ENCODE data around the gene SHB. TPM values are rescaled to one million over a fixed set of nuclear protein-coding genes. Genes with fewer than 3 reads are reported as not detected.

Gene SHB
- total RNA-seq, 2 experiments from 2014 or later: 0.41 to 1.0 TPM

- CTCF ChIA-PET (ENCODE audit: unreplicated experiment): no interaction called here
- Histone ChIP-seq H2AFZ (ENCODE audit: low read length) (no peak overlapping the region), H3K4me1 (ENCODE audit: insufficient read depth, low read length, poor library complexity, severe bottlenecking) (no peaks in the 10 kb centered on the region), H3K4me3 (ENCODE audit: low read depth, low read length, poor library complexity, severe bottlenecking) (no peak overlapping the region), H3K9me2 (ENCODE audit: insufficient read depth, low read length) (no peaks in the 10 kb centered on the region), H3K4me2 (ENCODE audit: low read length) (no peak overlapping the region), H4K20me1 (ENCODE audit: insufficient read depth, low read length) (no peaks in the 10 kb centered on the region), H3K9me3 (ENCODE audit: low read length) (peaks cover 6% of the 10 kb centered on the region; the same call in 1 of the 2 replicates), H3K36me3 (ENCODE audit: insufficient read depth, low read length) (peaks cover 29% of the 10 kb centered on the region), H3K79me2 (ENCODE audit: insufficient read depth, low read depth, low read length) (no peaks in the 10 kb centered on the region), H3K27ac (ENCODE audit: low read depth, low read length, poor library complexity, severe bottlenecking) (no peak overlapping the region)
- no peak for TF ChIP-seq EZH2phosphoT487 (IDR thresholded peaks at IDR 0.05; ENCODE audit: borderline replicate concordance, low read depth, low read length)
- POLR2A ChIA-PET: interaction anchor here (1.0 kb wide), 1 partner anchor 26 kb away, joined by 4 read pairs; no protein-coding TSS in a partner anchor
- DNase-seq (ENCODE audit: low spot score): no peak
- intact Hi-C loops (cut with micrococcal nuclease; ENCODE audit: unreplicated experiment): no loop called here
- BruUV-seq (replicated peaks): no TSS peak
Observed at GRCh38 chr9:37876376-37876775, 192.7 kb downstream of the SHB start.

- no peak overlapping the region for H3K4me2 ChIP-seq (ENCODE audit: low read length)
- BruUV-seq (replicated peaks): no TSS peak
- H3K27ac ChIP-seq (ENCODE audit: low read depth, low read length, poor library complexity, severe bottlenecking): no peak overlapping the region
- H3K4me3 ChIP-seq (ENCODE audit: low read depth, low read length, poor library complexity, severe bottlenecking): no peak overlapping the region
- H3K79me2 ChIP-seq (ENCODE audit: insufficient read depth, low read depth, low read length): no peaks in the 10 kb centered on the region
- TF ChIP-seq EZH2phosphoT487 (IDR thresholded peaks at IDR 0.05; ENCODE audit: borderline replicate concordance, low read depth, low read length) (no peak), CTCF (conservative IDR thresholded peaks at IDR 0.05; ENCODE audit: low read length) (no peak)
- no peak overlapping the region for H2AFZ ChIP-seq (ENCODE audit: low read length)
- no peaks in the 10 kb centered on the region for H3K9me2 ChIP-seq (ENCODE audit: insufficient read depth, low read length)
- H3K36me3 ChIP-seq (ENCODE audit: insufficient read depth, low read length): peaks cover 23% of the 10 kb centered on the region
- H3K4me1 ChIP-seq (ENCODE audit: insufficient read depth, low read length, poor library complexity, severe bottlenecking): no peaks in the 10 kb centered on the region
- no peaks in the 10 kb centered on the region for H4K20me1 ChIP-seq (ENCODE audit: insufficient read depth, low read length)
- no peak for DNase-seq (ENCODE audit: low spot score)
- intact Hi-C loops (cut with micrococcal nuclease; ENCODE audit: unreplicated experiment): no loop called here
- CTCF ChIA-PET (ENCODE audit: unreplicated experiment): no interaction called here
- H3K9me3 ChIP-seq (ENCODE audit: low read length): peaks cover 6% of the 10 kb centered on the region; the same call in 1 of the 2 replicates
- POLR2A ChIA-PET: interaction anchor here (1.4 kb wide), 1 partner anchor 16 kb away, joined by 4 read pairs; no protein-coding TSS in a partner anchor
Observed at GRCh38 chr9:37873955-37874354, 195.1 kb downstream of the SHB start.

DNA sequence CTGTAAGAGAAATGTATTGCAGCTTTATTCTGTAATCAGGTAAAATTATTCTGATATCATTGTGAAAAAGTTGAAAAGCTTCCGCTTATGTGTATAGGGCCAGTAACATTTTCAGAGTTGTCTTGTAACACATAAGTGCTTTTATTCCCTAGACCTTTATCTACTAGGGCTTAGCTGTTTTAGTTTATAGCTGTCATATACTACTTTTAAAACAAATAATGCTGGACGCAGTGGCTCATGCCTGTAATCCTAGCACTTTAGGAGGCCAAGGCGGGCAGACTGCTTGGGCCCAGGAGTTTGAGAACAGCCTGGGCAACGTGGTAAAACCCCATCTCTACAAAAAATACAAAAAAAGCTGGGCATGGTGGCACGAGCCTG is 198.2 kb downstream of the SHB start:
- no peaks in the 10 kb centered on the region for H3K9me2 ChIP-seq (ENCODE audit: insufficient read depth, low read length)
- no peak overlapping the region for H3K4me2 ChIP-seq (ENCODE audit: low read length)
- ChIA-PET CTCF (ENCODE audit: unreplicated experiment) (interaction anchor here (0.6 to 1.0 kb wide), 2 partner anchors 12 to 1400 kb away, joined by 3 read pairs; no protein-coding TSS in a partner anchor), POLR2A (interaction anchor here (1.0 kb wide), 1 partner anchor 13 kb away, joined by 3 read pairs; no protein-coding TSS in a partner anchor)
- intact Hi-C loops (cut with micrococcal nuclease; ENCODE audit: unreplicated experiment): no loop called here
- H3K79me2 ChIP-seq (ENCODE audit: insufficient read depth, low read depth, low read length): no peaks in the 10 kb centered on the region
- H3K36me3 ChIP-seq (ENCODE audit: insufficient read depth, low read length): peaks cover 17% of the 10 kb centered on the region; the same call in 1 of the 2 replicates
- no peak overlapping the region for H2AFZ ChIP-seq (ENCODE audit: low read length)
- no peaks in the 10 kb centered on the region for H3K9me3 ChIP-seq (ENCODE audit: low read length)
- H4K20me1 ChIP-seq (ENCODE audit: insufficient read depth, low read length): no peaks in the 10 kb centered on the region
- TF ChIP-seq CTCF (conservative IDR thresholded peaks at IDR 0.05; ENCODE audit: low read length): no peak
- TF ChIP-seq EZH2phosphoT487 (IDR thresholded peaks at IDR 0.05; ENCODE audit: borderline replicate concordance, low read depth, low read length): no peak
- no TSS peak for BruUV-seq (replicated peaks)
- no peak overlapping the region for H3K27ac ChIP-seq (ENCODE audit: low read depth, low read length, poor library complexity, severe bottlenecking)
- DNase-seq (ENCODE audit: low spot score): no peak
- no peak overlapping the region for H3K4me3 ChIP-seq (ENCODE audit: low read depth, low read length, poor library complexity, severe bottlenecking)
- no peaks in the 10 kb centered on the region for H3K4me1 ChIP-seq (ENCODE audit: insufficient read depth, low read length, poor library complexity, severe bottlenecking)
